GM12878 (cell line): ENCODE results near the gene TCIRG1. TPM values are rescaled to one million over a fixed set of nuclear protein-coding genes. Genes with fewer than 3 reads are reported as not detected.

Experiments
- BRCA1 ChIP-seq: IDR thresholded peaks from 2 replicates; pipeline ENCODE4 v1.6.1; 2011; ENCODE audit warnings: low read depth, low read length, improper control_type of control experiment
- EP300 ChIP-seq, 2 experiments: fragments of 150-350 bp in 1 of 2; IDR thresholded peaks; 2 replicates each; pipeline ENCODE4 v1.6.1; 2011 to 2012; ENCODE audit warnings: low read depth in 2 of 2, low read length in 2 of 2, borderline replicate concordance in 1 of 2, improper control_type of control experiment in 1 of 2, inconsistent platforms in 1 of 2; ENCODE audit not compliant: control insufficient read depth in 1 of 2
- FOXM1 ChIP-seq: IDR thresholded peaks from 2 replicates; pipeline ENCODE4 v1.6.1; 2012; ENCODE audit warnings: low read depth, mild to moderate bottlenecking, inconsistent platforms, low read length, moderate library complexity
- IKZF2 ChIP-seq, 2 experiments: fragments of 450-650 bp; IDR thresholded peaks; 2 replicates each; pipeline ENCODE4 v1.6.1; 2017; ENCODE audit warnings: mild to moderate bottlenecking in 2 of 2, moderate library complexity in 2 of 2
- MTA3 ChIP-seq: IDR thresholded peaks from 2 replicates; pipeline ENCODE4 v1.6.1; 2012; ENCODE audit warnings: low read length, inconsistent platforms, borderline replicate concordance
- MYB ChIP-seq: fragments of 150-350 bp; IDR thresholded peaks from 2 replicates; pipeline ENCODE4 v1.6.1; 2014; ENCODE audit warnings: mild to moderate bottlenecking, low read depth, low read length, borderline replicate concordance
- RB1 ChIP-seq: fragments of 450-650 bp; formaldehyde crosslinking; IDR thresholded peaks from 2 replicates; pipeline ENCODE4 v1.6.1; 2017; ENCODE audit warnings: mild to moderate bottlenecking, borderline replicate concordance
- RBBP5 ChIP-seq: fragments of 200-600 bp; sonication (generic); conservative IDR thresholded peaks from 2 replicates; pipeline ENCODE4 v1.6.1; 2016
- RELA ChIP-seq: fragments of 450-650 bp; IDR thresholded peaks from 2 replicates; pipeline ENCODE4 v1.8.0; 2014; ENCODE audit warnings: borderline replicate concordance; ENCODE audit not compliant: partially characterized antibody
- SMAD1 ChIP-seq: fragments of 450-650 bp; IDR thresholded peaks from 2 replicates; pipeline ENCODE4 v1.6.1; 2018; ENCODE audit warnings: mild to moderate bottlenecking, low read depth; ENCODE audit not compliant: partially characterized antibody
- STAT1 ChIP-seq: fragments of 450-650 bp; conservative IDR thresholded peaks from 2 replicates; pipeline ENCODE4 v1.6.1; 2014; ENCODE audit warnings: antibody characterized with exemption, mild to moderate bottlenecking
- ZNF274 ChIP-seq: IDR thresholded peaks from one replicate; pipeline ENCODE4 v1.8.0; 2011; ENCODE audit not compliant: insufficient read length, insufficient read depth
- polyA plus RNA-seq, 11 experiments: library from polyadenylated mRNA; depleted of rRNA in 4 of 11; unstranded in 6 of 11; stranded (reverse) in 5 of 11; fragments of >200 nt; fragmentation: Nextera tagmentation in 4 of 11; fragmentation: Illumina TruSeq in 1 of 11; extraction: Ambion mirVana in 4 of 11; extraction: Trizol in 1 of 11; gene quantifications; 1 replicate in 1 of 11; 2 replicates in 10 of 11; pipeline versions ENCODE4 v1.2.1 to v1.2.3, GENCODE V29; 2011 to 2016; ENCODE audit warnings: inconsistent platforms in 2 of 11, missing spikeins in 2 of 11, low read depth in 1 of 11
- total RNA-seq, 4 experiments: library from RNA; depleted of rRNA in 3 of 4; stranded (reverse); fragments of >200 nt in 3 of 4; fragmentation: Illumina TruSeq in 1 of 4; extraction: Trizol in 1 of 4; gene quantifications; 2 replicates each; pipeline versions ENCODE4 v1.2.1 to v1.2.3, GENCODE V29; 2013 to 2021
- TF ChIP-seq, protein P1 (sequence below): IDR thresholded peaks from 2 replicates; pipeline ENCODE4 v1.6.1; 2012; ENCODE audit warnings: improper control_type of control experiment, low read depth, low read length; ENCODE audit not compliant: insufficient replicate concordance
- TF ChIP-seq, protein P2 (sequence below): fragments of 450-650 bp; IDR thresholded peaks from 2 replicates; pipeline ENCODE4 v1.6.1; 2017; ENCODE audit warnings: mild to moderate bottlenecking
- TF ChIP-seq, protein P3 (sequence below): fragments of 450-650 bp; formaldehyde crosslinking; IDR thresholded peaks from 2 replicates; pipeline ENCODE4 v1.5.0; 2022; ENCODE audit warnings: mild to moderate bottlenecking, missing genetic modification characterization

Gene TCIRG1
- total and polyA plus RNA-seq, 10 of the 15 experiments (the other 5 are each of a cell fraction or from before 2014, with no cell fraction given) = 0.76 to 218 (median 87.4) TPM

DNA sequence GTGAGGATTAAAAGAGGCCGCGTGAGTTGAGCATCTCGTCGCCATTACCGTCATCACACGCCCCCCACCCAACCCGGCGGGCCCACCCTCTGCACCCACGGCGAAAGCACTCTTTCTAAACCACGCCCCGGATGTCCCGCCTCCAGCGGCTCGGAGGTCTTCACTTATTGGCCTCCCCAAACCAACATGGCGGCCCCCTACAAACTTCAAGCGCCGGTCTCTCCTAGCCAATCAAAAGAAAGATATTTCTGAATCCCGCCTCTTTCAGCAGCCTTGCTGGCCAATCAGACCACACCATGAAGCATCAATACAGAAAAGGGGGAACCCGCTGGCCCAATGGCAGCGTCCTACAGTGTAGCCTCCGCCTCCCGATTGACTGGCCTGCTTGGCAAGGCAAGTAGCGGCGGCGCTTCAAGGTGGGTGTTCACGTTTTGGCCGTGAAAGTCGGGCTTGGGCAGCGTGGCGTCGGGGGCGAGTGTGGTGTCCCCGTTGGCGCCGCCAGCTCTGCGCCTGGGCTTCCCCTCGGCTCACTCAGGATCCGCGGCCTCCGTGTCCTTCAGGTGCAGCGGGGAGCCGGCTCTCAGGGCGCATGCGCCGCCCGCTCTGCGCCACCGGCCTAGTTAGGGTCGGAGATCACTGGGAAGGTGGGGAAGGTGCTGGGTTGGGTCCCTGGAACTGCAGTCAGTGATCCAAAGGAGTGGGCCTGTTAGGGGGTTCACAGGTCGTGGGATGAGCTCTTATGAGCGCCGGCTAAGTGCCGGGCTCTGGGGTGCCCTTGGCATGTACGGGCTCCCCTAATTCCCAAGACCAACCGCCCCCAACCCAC lies 8.3 kb upstream of the TCIRG1 start, which contains the start of gene NDUFS8 (continued):
- TF ChIP-seq FOXM1 (no peak), MTA3 (no peak), STAT1 (no peak), IKZF2 (IDR thresholded peaks at IDR 0.05) (no peak), RELA (no peak), SMAD1 (no peak), BRCA1 (no peak), EP300 (IDR thresholded peaks at IDR 0.05; ENCODE audit: borderline replicate concordance in 1 of 2, control insufficient read depth in 1 of 2, low read depth in 2 of 2, low read length in 2 of 2) (0 out of 4 replicates have a peak, but pooled peaks of 1 of the 2 experiments have one; percentile 13), RB1 (no peak), ZNF274 (no peak), MYB (no peak), RBBP5 (no peak)
- TF ChIP-seq, protein P1, sequence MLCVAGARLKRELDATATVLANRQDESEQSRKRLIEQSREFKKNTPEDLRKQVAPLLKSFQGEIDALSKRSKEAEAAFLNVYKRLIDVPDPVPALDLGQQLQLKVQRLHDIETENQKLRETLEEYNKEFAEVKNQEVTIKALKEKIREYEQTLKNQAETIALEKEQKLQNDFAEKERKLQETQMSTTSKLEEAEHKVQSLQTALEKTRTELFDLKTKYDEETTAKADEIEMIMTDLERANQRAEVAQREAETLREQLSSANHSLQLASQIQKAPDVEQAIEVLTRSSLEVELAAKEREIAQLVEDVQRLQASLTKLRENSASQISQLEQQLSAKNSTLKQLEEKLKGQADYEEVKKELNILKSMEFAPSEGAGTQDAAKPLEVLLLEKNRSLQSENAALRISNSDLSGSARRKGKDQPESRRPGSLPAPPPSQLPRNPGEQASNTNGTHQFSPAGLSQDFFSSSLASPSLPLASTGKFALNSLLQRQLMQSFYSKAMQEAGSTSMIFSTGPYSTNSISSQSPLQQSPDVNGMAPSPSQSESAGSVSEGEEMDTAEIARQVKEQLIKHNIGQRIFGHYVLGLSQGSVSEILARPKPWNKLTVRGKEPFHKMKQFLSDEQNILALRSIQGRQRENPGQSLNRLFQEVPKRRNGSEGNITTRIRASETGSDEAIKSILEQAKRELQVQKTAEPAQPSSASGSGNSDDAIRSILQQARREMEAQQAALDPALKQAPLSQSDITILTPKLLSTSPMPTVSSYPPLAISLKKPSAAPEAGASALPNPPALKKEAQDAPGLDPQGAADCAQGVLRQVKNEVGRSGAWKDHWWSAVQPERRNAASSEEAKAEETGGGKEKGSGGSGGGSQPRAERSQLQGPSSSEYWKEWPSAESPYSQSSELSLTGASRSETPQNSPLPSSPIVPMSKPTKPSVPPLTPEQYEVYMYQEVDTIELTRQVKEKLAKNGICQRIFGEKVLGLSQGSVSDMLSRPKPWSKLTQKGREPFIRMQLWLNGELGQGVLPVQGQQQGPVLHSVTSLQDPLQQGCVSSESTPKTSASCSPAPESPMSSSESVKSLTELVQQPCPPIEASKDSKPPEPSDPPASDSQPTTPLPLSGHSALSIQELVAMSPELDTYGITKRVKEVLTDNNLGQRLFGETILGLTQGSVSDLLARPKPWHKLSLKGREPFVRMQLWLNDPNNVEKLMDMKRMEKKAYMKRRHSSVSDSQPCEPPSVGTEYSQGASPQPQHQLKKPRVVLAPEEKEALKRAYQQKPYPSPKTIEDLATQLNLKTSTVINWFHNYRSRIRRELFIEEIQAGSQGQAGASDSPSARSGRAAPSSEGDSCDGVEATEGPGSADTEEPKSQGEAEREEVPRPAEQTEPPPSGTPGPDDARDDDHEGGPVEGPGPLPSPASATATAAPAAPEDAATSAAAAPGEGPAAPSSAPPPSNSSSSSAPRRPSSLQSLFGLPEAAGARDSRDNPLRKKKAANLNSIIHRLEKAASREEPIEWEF = no peak
- TF ChIP-seq, protein P2, sequence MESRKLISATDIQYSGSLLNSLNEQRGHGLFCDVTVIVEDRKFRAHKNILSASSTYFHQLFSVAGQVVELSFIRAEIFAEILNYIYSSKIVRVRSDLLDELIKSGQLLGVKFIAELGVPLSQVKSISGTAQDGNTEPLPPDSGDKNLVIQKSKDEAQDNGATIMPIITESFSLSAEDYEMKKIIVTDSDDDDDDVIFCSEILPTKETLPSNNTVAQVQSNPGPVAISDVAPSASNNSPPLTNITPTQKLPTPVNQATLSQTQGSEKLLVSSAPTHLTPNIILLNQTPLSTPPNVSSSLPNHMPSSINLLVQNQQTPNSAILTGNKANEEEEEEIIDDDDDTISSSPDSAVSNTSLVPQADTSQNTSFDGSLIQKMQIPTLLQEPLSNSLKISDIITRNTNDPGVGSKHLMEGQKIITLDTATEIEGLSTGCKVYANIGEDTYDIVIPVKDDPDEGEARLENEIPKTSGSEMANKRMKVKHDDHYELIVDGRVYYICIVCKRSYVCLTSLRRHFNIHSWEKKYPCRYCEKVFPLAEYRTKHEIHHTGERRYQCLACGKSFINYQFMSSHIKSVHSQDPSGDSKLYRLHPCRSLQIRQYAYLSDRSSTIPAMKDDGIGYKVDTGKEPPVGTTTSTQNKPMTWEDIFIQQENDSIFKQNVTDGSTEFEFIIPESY = no peak
- TF ChIP-seq, protein P3, sequence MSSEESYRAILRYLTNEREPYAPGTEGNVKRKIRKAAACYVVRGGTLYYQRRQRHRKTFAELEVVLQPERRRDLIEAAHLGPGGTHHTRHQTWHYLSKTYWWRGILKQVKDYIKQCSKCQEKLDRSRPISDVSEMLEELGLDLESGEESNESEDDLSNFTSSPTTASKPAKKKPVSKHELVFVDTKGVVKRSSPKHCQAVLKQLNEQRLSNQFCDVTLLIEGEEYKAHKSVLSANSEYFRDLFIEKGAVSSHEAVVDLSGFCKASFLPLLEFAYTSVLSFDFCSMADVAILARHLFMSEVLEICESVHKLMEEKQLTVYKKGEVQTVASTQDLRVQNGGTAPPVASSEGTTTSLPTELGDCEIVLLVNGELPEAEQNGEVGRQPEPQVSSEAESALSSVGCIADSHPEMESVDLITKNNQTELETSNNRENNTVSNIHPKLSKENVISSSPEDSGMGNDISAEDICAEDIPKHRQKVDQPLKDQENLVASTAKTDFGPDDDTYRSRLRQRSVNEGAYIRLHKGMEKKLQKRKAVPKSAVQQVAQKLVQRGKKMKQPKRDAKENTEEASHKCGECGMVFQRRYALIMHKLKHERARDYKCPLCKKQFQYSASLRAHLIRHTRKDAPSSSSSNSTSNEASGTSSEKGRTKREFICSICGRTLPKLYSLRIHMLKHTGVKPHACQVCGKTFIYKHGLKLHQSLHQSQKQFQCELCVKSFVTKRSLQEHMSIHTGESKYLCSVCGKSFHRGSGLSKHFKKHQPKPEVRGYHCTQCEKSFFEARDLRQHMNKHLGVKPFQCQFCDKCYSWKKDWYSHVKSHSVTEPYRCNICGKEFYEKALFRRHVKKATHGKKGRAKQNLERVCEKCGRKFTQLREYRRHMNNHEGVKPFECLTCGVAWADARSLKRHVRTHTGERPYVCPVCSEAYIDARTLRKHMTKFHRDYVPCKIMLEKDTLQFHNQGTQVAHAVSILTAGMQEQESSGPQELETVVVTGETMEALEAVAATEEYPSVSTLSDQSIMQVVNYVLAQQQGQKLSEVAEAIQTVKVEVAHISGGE (CRISPR knock-in tag) = no peak
